ENCODE data around the gene PRKAR1A. TPM values are rescaled to one million over a fixed set of nuclear protein-coding genes. Genes with fewer than 3 reads are reported as not detected.

The PRKAR1A gene
- total RNA-seq, 1 experiment from 2014 or later: 158 TPM

DNA sequence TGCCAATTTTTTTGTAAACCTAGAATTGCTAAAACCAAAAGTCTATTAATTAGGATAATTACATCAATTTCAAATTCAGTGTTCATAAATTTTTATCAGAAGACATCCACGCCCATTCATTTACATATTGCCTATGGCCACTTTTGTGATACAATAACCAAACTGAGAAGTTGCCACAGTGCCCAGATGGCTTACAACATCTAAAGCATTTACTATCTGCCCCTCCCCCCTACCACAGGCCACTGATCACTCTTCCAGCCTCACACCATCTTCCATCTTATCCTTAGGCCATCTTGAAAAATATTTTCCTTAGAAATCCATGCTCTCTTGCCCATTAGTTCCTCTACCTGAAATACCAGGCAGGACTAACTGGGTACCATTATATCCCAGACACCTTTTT lies 6.3 kb upstream of the PRKAR1A start:
- peaks cover 3% of the 10 kb centered on the region; the same call in 1 of the 2 replicates for H3K9me3 Mint-ChIP-seq
- ChIA-PET POLR2A (no interaction called here), CTCF (no interaction called here)
- H3K27me3 Mint-ChIP-seq (ENCODE audit: low read depth): no peaks in the 10 kb centered on the region; the same call in 1 of the 2 replicates
- no peak overlapping the region for H3K4me3 Mint-ChIP-seq
- H3K27ac Mint-ChIP-seq: no peak overlapping the region
- ATAC-seq (no peak), DNase-seq (ENCODE audit: low spot score) (no peak)
- TF ChIP-seq, protein P1, sequence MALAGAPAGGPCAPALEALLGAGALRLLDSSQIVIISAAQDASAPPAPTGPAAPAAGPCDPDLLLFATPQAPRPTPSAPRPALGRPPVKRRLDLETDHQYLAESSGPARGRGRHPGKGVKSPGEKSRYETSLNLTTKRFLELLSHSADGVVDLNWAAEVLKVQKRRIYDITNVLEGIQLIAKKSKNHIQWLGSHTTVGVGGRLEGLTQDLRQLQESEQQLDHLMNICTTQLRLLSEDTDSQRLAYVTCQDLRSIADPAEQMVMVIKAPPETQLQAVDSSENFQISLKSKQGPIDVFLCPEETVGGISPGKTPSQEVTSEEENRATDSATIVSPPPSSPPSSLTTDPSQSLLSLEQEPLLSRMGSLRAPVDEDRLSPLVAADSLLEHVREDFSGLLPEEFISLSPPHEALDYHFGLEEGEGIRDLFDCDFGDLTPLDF (CRISPR knock-in tag; IDR thresholded peaks at IDR 0.05): no peak
- TF ChIP-seq EMX1 (CRISPR knock-in tag; IDR thresholded peaks at IDR 0.05) (no peak), RORB (CRISPR knock-in tag; IDR thresholded peaks at IDR 0.05) (no peak), ELF4 (CRISPR knock-in tag; IDR thresholded peaks at IDR 0.05; ENCODE audit: low read depth) (no peak), ZNF263 (CRISPR knock-in tag; IDR thresholded peaks at IDR 0.05; ENCODE audit: low read depth) (no peak), NFATC4 (CRISPR knock-in tag; IDR thresholded peaks at IDR 0.05) (no peak), ZNF396 (CRISPR knock-in tag; IDR thresholded peaks at IDR 0.05; ENCODE audit: borderline replicate concordance) (no peak), GTF2I (CRISPR knock-in tag; conservative IDR thresholded peaks at IDR 0.05) (no peak), KAT7 (CRISPR knock-in tag; IDR thresholded peaks at IDR 0.05; ENCODE audit: borderline replicate concordance) (no peak), OVOL2 (CRISPR knock-in tag; IDR thresholded peaks at IDR 0.05; ENCODE audit: borderline replicate concordance) (no peak), ZNF671 (CRISPR knock-in tag; IDR thresholded peaks at IDR 0.05) (no peak), ZNF121 (CRISPR knock-in tag; IDR thresholded peaks at IDR 0.05) (no peak), ZNF232 (CRISPR knock-in tag; IDR thresholded peaks at IDR 0.05) (no peak)
- TF ChIP-seq, protein P2, sequence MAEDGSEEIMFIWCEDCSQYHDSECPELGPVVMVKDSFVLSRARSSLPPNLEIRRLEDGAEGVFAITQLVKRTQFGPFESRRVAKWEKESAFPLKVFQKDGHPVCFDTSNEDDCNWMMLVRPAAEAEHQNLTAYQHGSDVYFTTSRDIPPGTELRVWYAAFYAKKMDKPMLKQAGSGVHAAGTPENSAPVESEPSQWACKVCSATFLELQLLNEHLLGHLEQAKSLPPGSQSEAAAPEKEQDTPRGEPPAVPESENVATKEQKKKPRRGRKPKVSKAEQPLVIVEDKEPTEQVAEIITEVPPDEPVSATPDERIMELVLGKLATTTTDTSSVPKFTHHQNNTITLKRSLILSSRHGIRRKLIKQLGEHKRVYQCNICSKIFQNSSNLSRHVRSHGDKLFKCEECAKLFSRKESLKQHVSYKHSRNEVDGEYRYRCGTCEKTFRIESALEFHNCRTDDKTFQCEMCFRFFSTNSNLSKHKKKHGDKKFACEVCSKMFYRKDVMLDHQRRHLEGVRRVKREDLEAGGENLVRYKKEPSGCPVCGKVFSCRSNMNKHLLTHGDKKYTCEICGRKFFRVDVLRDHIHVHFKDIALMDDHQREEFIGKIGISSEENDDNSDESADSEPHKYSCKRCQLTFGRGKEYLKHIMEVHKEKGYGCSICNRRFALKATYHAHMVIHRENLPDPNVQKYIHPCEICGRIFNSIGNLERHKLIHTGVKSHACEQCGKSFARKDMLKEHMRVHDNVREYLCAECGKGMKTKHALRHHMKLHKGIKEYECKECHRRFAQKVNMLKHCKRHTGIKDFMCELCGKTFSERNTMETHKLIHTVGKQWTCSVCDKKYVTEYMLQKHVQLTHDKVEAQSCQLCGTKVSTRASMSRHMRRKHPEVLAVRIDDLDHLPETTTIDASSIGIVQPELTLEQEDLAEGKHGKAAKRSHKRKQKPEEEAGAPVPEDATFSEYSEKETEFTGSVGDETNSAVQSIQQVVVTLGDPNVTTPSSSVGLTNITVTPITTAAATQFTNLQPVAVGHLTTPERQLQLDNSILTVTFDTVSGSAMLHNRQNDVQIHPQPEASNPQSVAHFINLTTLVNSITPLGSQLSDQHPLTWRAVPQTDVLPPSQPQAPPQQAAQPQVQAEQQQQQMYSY (CRISPR knock-in tag; IDR thresholded peaks at IDR 0.05): no peak
- TF ChIP-seq, protein P3, sequence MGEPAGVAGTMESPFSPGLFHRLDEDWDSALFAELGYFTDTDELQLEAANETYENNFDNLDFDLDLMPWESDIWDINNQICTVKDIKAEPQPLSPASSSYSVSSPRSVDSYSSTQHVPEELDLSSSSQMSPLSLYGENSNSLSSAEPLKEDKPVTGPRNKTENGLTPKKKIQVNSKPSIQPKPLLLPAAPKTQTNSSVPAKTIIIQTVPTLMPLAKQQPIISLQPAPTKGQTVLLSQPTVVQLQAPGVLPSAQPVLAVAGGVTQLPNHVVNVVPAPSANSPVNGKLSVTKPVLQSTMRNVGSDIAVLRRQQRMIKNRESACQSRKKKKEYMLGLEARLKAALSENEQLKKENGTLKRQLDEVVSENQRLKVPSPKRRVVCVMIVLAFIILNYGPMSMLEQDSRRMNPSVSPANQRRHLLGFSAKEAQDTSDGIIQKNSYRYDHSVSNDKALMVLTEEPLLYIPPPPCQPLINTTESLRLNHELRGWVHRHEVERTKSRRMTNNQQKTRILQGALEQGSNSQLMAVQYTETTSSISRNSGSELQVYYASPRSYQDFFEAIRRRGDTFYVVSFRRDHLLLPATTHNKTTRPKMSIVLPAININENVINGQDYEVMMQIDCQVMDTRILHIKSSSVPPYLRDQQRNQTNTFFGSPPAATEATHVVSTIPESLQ (CRISPR knock-in tag; IDR thresholded peaks at IDR 0.05): no peak
- TF ChIP-seq, protein P4, sequence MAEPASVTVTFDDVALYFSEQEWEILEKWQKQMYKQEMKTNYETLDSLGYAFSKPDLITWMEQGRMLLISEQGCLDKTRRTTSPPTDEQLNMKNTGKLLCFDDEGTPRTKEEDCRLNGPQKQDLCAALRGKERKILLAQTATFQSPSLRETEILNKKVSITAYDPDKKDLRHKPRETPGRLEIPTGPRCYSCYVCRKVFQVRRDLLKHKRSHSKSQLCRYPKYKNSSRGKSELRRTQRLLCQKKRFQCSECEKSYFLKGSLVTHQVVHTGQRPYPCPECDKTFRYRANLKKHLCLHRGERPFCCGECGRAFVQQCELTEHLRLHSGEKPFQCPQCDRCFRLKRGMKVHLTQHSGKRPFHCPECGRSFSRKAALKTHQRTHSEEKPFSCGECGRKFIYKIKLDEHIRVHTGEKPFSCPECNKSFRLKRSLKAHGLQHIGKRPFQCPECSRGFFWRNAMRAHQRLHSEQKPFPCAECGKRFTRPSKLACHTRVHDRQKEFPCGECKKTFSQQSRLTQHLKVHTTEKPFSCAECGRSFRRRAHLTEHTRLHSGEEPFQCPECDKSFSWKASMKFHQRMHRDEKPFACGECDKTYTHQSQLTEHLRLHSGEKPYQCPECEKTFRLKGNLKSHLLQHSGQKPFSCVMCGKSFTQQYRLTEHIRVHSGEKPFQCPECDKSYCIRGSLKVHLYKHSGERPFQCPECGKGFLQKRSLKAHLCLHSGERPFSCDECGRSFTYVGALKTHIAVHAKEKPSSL (CRISPR knock-in tag; conservative IDR thresholded peaks at IDR 0.05): no peak
- H3K4me1 Mint-ChIP-seq: peaks cover 14% of the 10 kb centered on the region
- no peaks in the 10 kb centered on the region for H3K36me3 Mint-ChIP-seq

DNA sequence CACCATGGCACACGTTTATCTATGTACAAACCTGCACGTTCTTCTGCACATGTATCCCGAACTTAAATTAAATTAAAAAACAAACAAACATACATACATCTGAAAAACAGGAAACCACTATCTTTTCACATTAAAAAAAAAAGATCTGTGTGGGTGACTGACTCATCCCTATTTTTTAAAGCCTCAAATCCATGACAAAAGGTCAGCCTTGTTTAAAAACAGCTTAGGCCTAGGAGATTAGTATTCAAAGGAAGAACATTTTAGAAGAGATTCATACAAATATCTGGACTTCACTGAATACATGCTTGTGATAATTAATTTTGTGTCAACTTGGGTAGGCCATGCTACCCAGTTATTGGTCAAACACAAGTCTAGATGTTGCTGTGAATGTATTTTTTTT lies 4.7 kb upstream of the PRKAR1A start:
- Mint-ChIP-seq H3K27me3 (ENCODE audit: low read depth) (no peaks in the 10 kb centered on the region; the same call in 1 of the 2 replicates), H3K9me3 (peaks cover 3% of the 10 kb centered on the region; the same call in 1 of the 2 replicates), H3K4me1 (peaks cover 19% of the 10 kb centered on the region), H3K4me3 (no peak overlapping the region), H3K27ac (no peak overlapping the region), H3K36me3 (no peaks in the 10 kb centered on the region)
- DNase-seq (ENCODE audit: low spot score) (no peak), ATAC-seq (no peak)
- ChIA-PET CTCF (no interaction called here), POLR2A (no interaction called here)
- TF ChIP-seq NR3C1 (CRISPR knock-in tag; conservative IDR thresholded peaks at IDR 0.05; ENCODE audit: low read depth): no peak
- TF ChIP-seq CBFB (CRISPR knock-in tag; IDR thresholded peaks at IDR 0.05; ENCODE audit: low read depth): no peak

All from WTC11 (cell line).